Liver (tissue), 9 donors: Measurements from ENCODE around the gene MTSS2. TPM values are rescaled to one million over a fixed set of nuclear protein-coding genes. Genes with fewer than 3 reads are reported as not detected.

Source experiments
- DNase-seq: peaks from one replicate; pipeline ENCODE4 v3.0.0-alpha.2; 2017; ENCODE audit warnings: low spot score
- H3K27ac ChIP-seq, 2 donors: one replicate each; pipeline ENCODE4 v1.7.0; 2013; ENCODE audit warnings: inconsistent platforms in 2 of 2, low read length in 2 of 2, control low read depth in 1 of 2, low read depth in 1 of 2, mild to moderate bottlenecking in 1 of 2
- H3K27me3 ChIP-seq, 4 donors: one replicate each; pipeline versions ENCODE4 v1.6.1 to v1.7.0; 2013; ENCODE audit warnings: low read length in 3 of 4, inconsistent platforms in 1 of 4, mild to moderate bottlenecking in 1 of 4, moderate library complexity in 1 of 4; ENCODE audit not compliant: control insufficient read depth in 4 of 4, insufficient read depth in 4 of 4
- H3K36me3 ChIP-seq, 4 donors: one replicate each; pipeline versions ENCODE4 v1.6.1 to v1.7.0; 2013; ENCODE audit warnings: low read length in 3 of 4, mild to moderate bottlenecking in 3 of 4, low read depth in 1 of 4, moderate library complexity in 1 of 4; ENCODE audit not compliant: control insufficient read depth in 4 of 4, insufficient read depth in 3 of 4
- H3K4me1 ChIP-seq, 4 donors: one replicate each; pipeline versions ENCODE4 v1.6.1 to v1.7.0; 2013; ENCODE audit warnings: low read length in 3 of 4, mild to moderate bottlenecking in 3 of 4, moderate library complexity in 1 of 4; ENCODE audit not compliant: control insufficient read depth in 4 of 4, insufficient read depth in 4 of 4
- H3K4me3 ChIP-seq, 3 donors: one replicate each; pipeline versions ENCODE4 v1.6.1 to v1.7.0; 2013; ENCODE audit warnings: low read length in 3 of 3, control low read depth in 1 of 3, low read depth in 1 of 3, mild to moderate bottlenecking in 1 of 3
- H3K9ac ChIP-seq, 2 donors: one replicate each; pipeline ENCODE4 v1.7.0; 2013; ENCODE audit warnings: low read length in 2 of 2, mild to moderate bottlenecking in 2 of 2, moderate library complexity in 2 of 2, control low read depth in 1 of 2, low read depth in 1 of 2
- H3K9me3 ChIP-seq, 4 donors: one replicate each; pipeline versions ENCODE4 v1.6.1 to v1.7.0; 2013; ENCODE audit warnings: low read length in 3 of 4; ENCODE audit not compliant: control insufficient read depth in 4 of 4
- ATF3 ChIP-seq: IDR thresholded peaks from 2 replicates; pipeline ENCODE4 v1.6.1; 2016; ENCODE audit warnings: antibody characterized with exemption
- EGR1 ChIP-seq, 2 donors: IDR thresholded peaks; 2 replicates each; pipeline ENCODE4 v1.6.1; 2016 to 2018; ENCODE audit warnings: antibody characterized with exemption in 2 of 2, low read depth in 2 of 2
- FOXA2 ChIP-seq: IDR thresholded peaks from 2 replicates; pipeline ENCODE4 v1.6.1; 2016; ENCODE audit warnings: antibody characterized with exemption
- GABPA ChIP-seq, 2 donors: IDR thresholded peaks in 1 of 2; conservative IDR thresholded peaks in 1 of 2; 2 replicates each; pipeline ENCODE4 v1.6.1; 2016; ENCODE audit warnings: antibody characterized with exemption in 2 of 2, mild to moderate bottlenecking in 1 of 2, moderate library complexity in 1 of 2
- HNF4A ChIP-seq, 2 donors: conservative IDR thresholded peaks; 2 replicates each; pipeline ENCODE4 v1.6.1; 2016; ENCODE audit warnings: antibody characterized with exemption in 2 of 2, mild to moderate bottlenecking in 2 of 2
- JUND ChIP-seq, 2 donors: IDR thresholded peaks; 2 replicates each; pipeline ENCODE4 v1.6.1; 2016; ENCODE audit warnings: antibody characterized with exemption in 2 of 2
- MAX ChIP-seq: IDR thresholded peaks from 2 replicates; pipeline ENCODE4 v1.6.1; 2016; ENCODE audit warnings: antibody characterized with exemption
- NR2F2 ChIP-seq: IDR thresholded peaks from 2 replicates; pipeline ENCODE4 v1.6.1; 2016; ENCODE audit warnings: antibody characterized with exemption
- RAD21 ChIP-seq, 2 donors: IDR thresholded peaks; 2 replicates each; pipeline ENCODE4 v1.6.1; 2016; ENCODE audit warnings: antibody characterized with exemption in 2 of 2, mild to moderate bottlenecking in 2 of 2
- RXRA ChIP-seq, 2 donors: IDR thresholded peaks; 2 replicates each; pipeline ENCODE4 v1.6.1; 2017 to 2018; ENCODE audit warnings: antibody characterized with exemption in 2 of 2, mild to moderate bottlenecking in 1 of 2
- SP1 ChIP-seq: IDR thresholded peaks from 2 replicates; pipeline ENCODE4 v1.6.1; 2018; ENCODE audit warnings: antibody characterized with exemption, mild to moderate bottlenecking
- TAF1 ChIP-seq: conservative IDR thresholded peaks from 2 replicates; pipeline ENCODE4 v1.6.1; 2016; ENCODE audit warnings: antibody characterized with exemption, mild to moderate bottlenecking
- YY1 ChIP-seq: IDR thresholded peaks from 2 replicates; pipeline ENCODE4 v1.6.1; 2016; ENCODE audit warnings: antibody characterized with exemption, mild to moderate bottlenecking
- WGBS: extraction: QIAGEN DNeasy Blood & Tissue Kit; methylation state at CpG from one replicate; pipeline ENCODE4 v1.1.7; 2013; 5-methylcytosine and 5-hydroxymethylcytosine counted together
- polyA plus RNA-seq, 2 donors: library from polyadenylated mRNA; stranded (reverse) in 1 of 2; unstranded in 1 of 2; fragments of 200-250 nt in 1 of 2; fragments of >200 nt in 1 of 2; fragmentation: Nextera tagmentation in 1 of 2; extraction: Ambion mirVana in 1 of 2; gene quantifications; one replicate each; pipeline versions ENCODE4 v1.2.1 to v1.2.3, GENCODE V29; 2013 to 2015
- total RNA-seq, 2 donors: library from RNA; depleted of rRNA; stranded (reverse); fragments of >200 nt; gene quantifications; one replicate each; pipeline ENCODE4 v1.2.3, GENCODE V29; 2014
- donor health status: healthy.
- donor health status: healthy.
- donor health status: healthy.
- donor health status: healthy.
- donor health status: healthy.

Gene MTSS2
- total and polyA plus RNA-seq, 4 donors = 3.8 to 95.7 (median 35.9) TPM

- Histone ChIP-seq H3K4me1 (peaks cover 19 to 38% (median 28%) of the 10 kb centered on the region in 4 donors), H3K9ac (no peak overlapping the region), H3K27ac (no peak overlapping the region), H3K27me3 (no peaks in the 10 kb centered on the region), H3K4me3 (no peak overlapping the region), H3K9me3 (no peaks in the 10 kb centered on the region), H3K36me3 (peaks cover 0 to 4% (median 4%) of the 10 kb centered on the region in 4 donors)
- 86% methylated on average over 9 of the region's 9 CpGs for WGBS
- no peak for DNase-seq
- TF ChIP-seq MAX (no peak), RAD21 (IDR thresholded peaks at IDR 0.05) (no peak), HNF4A (conservative IDR thresholded peaks at IDR 0.05) (no peak)
Measured at GRCh38 chr16:70728150-70728549, 42.3 kb upstream of the MTSS2 start.

- TF ChIP-seq TAF1 = no peak
- no peak for TF ChIP-seq FOXA2
- TF ChIP-seq SP1 = no peak
- H3K9ac ChIP-seq = no peak overlapping the region
- H3K36me3 ChIP-seq = peaks cover 0 to 4% (median 4%) of the 10 kb centered on the region in 4 donors
- WGBS = 73% methylated on average over 9 of the region's 9 CpGs
- peak overlapping the region; percentile 90 to 97 for H3K27ac ChIP-seq
- no peaks in the 10 kb centered on the region for H3K9me3 ChIP-seq
- peaks cover 19 to 38% (median 28%) of the 10 kb centered on the region in 4 donors for H3K4me1 ChIP-seq
- no peak overlapping the region for H3K4me3 ChIP-seq
- no peak for DNase-seq
- no peaks in the 10 kb centered on the region for H3K27me3 ChIP-seq
Measured at GRCh38 chr16:70726892-70727361, 41.1 kb upstream of the MTSS2 start.

- Histone ChIP-seq H3K36me3 (peaks cover 0 to 4% (median 2%) of the 10 kb centered on the region in 4 donors), H3K27ac (peak overlapping the region; percentile 90 to 97), H3K9me3 (no peaks in the 10 kb centered on the region), H3K4me1 (peaks cover 19 to 38% (median 28%) of the 10 kb centered on the region in 4 donors), H3K27me3 (no peaks in the 10 kb centered on the region), H3K4me3 (peak overlapping the region in 1 of 3 donors; percentile 1), H3K9ac (peak overlapping the region; percentile 10 to 23)
- TF ChIP-seq JUND (IDR thresholded peaks at IDR 0.05) = no peak
- TF ChIP-seq RAD21 (IDR thresholded peaks at IDR 0.05) = no peak
- no peak for TF ChIP-seq EGR1 (IDR thresholded peaks at IDR 0.05; ENCODE audit: low read depth in 2 of 2)
- no peak for TF ChIP-seq GABPA (IDR thresholded peaks at IDR 0.05 in 1 of 2, conservative IDR thresholded peaks at IDR 0.05 in 1 of 2)
- TF ChIP-seq ATF3 = no peak
- TF ChIP-seq RXRA (IDR thresholded peaks at IDR 0.05) = no peak
- peak; percentile 81 for TF ChIP-seq NR2F2
- TF ChIP-seq YY1 = no peak
- DNase-seq = no peak
- 59% methylated on average over 31 of the region's 31 CpGs for WGBS
Measured at GRCh38 chr16:70725912-70726828, 40.3 kb upstream of the MTSS2 start.
